Uterus (tissue), 4 donors: Measurements from ENCODE around the gene MYO19. TPM values are rescaled to one million over a fixed set of nuclear protein-coding genes. Genes with fewer than 3 reads are reported as not detected.
"Not testable (repeated sequence)": the region's sequence is repeated elsewhere in the genome, so short reads cannot be mapped to it uniquely, and the experiment has no call there.

Source experiments
- DNase-seq, 2 donors: peaks; one replicate each; pipeline ENCODE4 v3.0.0-alpha.2; 2019 to 2020
- H3K27ac ChIP-seq, 2 donors: fragments of 200-600 bp; sonication (generic); 1 replicate in 1 of 2; 2 replicates in 1 of 2; pipeline ENCODE4 v1.5.1; 2016 to 2018
- H3K27me3 ChIP-seq, 2 donors: fragments of 200-600 bp; sonication (generic); one replicate each; pipeline ENCODE4 v1.5.1; 2018 to 2019; ENCODE audit warnings: control low read depth in 1 of 2
- H3K36me3 ChIP-seq, 2 donors: fragments of 200-600 bp; sonication (generic); one replicate each; pipeline ENCODE4 v1.5.1; 2019; ENCODE audit warnings: control low read depth in 1 of 2
- H3K4me1 ChIP-seq, 2 donors: fragments of 200-600 bp; sonication (generic); one replicate each; pipeline ENCODE4 v1.5.1; 2018 to 2019; ENCODE audit warnings: control low read depth in 1 of 2
- H3K4me3 ChIP-seq, 2 donors: fragments of 200-600 bp; sonication (generic); 1 replicate in 1 of 2; 2 replicates in 1 of 2; pipeline ENCODE4 v1.5.1; 2018 to 2019; ENCODE audit warnings: mild to moderate bottlenecking in 1 of 2
- H3K9me3 ChIP-seq, 2 donors: fragments of 200-600 bp; sonication (generic); one replicate each; pipeline ENCODE4 v1.5.1; 2019; ENCODE audit warnings: control low read depth in 1 of 2
- CTCF ChIP-seq, 4 experiments: fragments of 200-600 bp in 2 of 4; fragments of 450-650 bp in 2 of 4; sonication (generic) in 2 of 4; IDR thresholded peaks; one replicate each; pipeline ENCODE4 v1.5.1; 2016 to 2019; ENCODE audit warnings: antibody characterized with exemption in 4 of 4, mild to moderate bottlenecking in 2 of 4, moderate library complexity in 1 of 4
- POLR2A ChIP-seq, 2 donors: fragments of 450-650 bp; IDR thresholded peaks; one replicate each; pipeline ENCODE4 v1.6.1; 2016; ENCODE audit warnings: antibody characterized with exemption in 2 of 2, mild to moderate bottlenecking in 1 of 2, moderate library complexity in 1 of 2
- intact Hi-C: fragments of 100-400 bp; cut with DNase I; formaldehyde crosslinking; loops from one replicate; pipeline ENCODE4 v1.15.1; 2023; ENCODE audit warnings: low total_unique reads
- total RNA-seq, 4 donors: library from RNA; depleted of rRNA in 3 of 4; stranded (reverse); fragments of >200 nt in 3 of 4; gene quantifications; one replicate each; pipeline versions ENCODE4 v1.1.0 to v1.2.4, GENCODE V29; 2014 to 2023
- donor health status: DM: yes; HTN: yes; CAD: no.

The MYO19 gene
- total RNA-seq, 4 donors from 2014 or later: 7.9 to 69.7 (median 48.5) TPM

- H3K9me3 ChIP-seq: no peaks in the 10 kb centered on the region
- no peak overlapping the region for H3K27ac ChIP-seq
- TF ChIP-seq POLR2A (IDR thresholded peaks at IDR 0.05) (no peak), CTCF (IDR thresholded peaks at IDR 0.05) (no peak)
- no peaks in the 10 kb centered on the region for H3K27me3 ChIP-seq
- no peak overlapping the region for H3K4me3 ChIP-seq
- no peak for DNase-seq
- peaks cover 0 to 9% of the 10 kb centered on the region in 2 donors for H3K4me1 ChIP-seq
- intact Hi-C loops: no loop called here
- H3K36me3 ChIP-seq: no peaks in the 10 kb centered on the region
Observed at GRCh38 chr17:36485027-36485426, 49.6 kb downstream of the MYO19 start.

GRCh38 chr17:36484021-36484420 is 50.6 kb downstream of the MYO19 start:
- intact Hi-C loops, DNase-seq, H3K27ac ChIP-seq, H3K36me3 ChIP-seq, H3K4me1 ChIP-seq, H3K9me3 ChIP-seq, H3K27me3 ChIP-seq, H3K4me3 ChIP-seq: not testable (repeated sequence)

GRCh38 chr17:36482611-36483504 is 51.8 kb downstream of the MYO19 start:
- DNase-seq: peak; percentile 76 to 85
- Histone ChIP-seq H3K27ac (no peak overlapping the region), H3K36me3 (no peaks in the 10 kb centered on the region), H3K4me1 (peaks cover 0 to 9% of the 10 kb centered on the region in 2 donors), H3K9me3 (no peaks in the 10 kb centered on the region), H3K4me3 (peak overlapping the region; percentile 15 to 38), H3K27me3 (no peaks in the 10 kb centered on the region)
- intact Hi-C loops: no loop called here
- TF ChIP-seq CTCF (IDR thresholded peaks at IDR 0.05): peak; percentile 86 to 96 (median 92)
- no peak for TF ChIP-seq POLR2A (IDR thresholded peaks at IDR 0.05)

- H3K4me1 ChIP-seq: peaks cover 0 to 9% of the 10 kb centered on the region in 2 donors
- TF ChIP-seq POLR2A (IDR thresholded peaks at IDR 0.05) (no peak), CTCF (IDR thresholded peaks at IDR 0.05) (no peak)
- H3K4me3 ChIP-seq: no peak overlapping the region
- H3K9me3 ChIP-seq: no peaks in the 10 kb centered on the region
- intact Hi-C loops: no loop called here
- H3K27ac ChIP-seq: no peak overlapping the region
- no peak for DNase-seq
- H3K36me3 ChIP-seq: no peaks in the 10 kb centered on the region
- no peaks in the 10 kb centered on the region for H3K27me3 ChIP-seq
Observed at GRCh38 chr17:36481829-36482228, 52.8 kb downstream of the MYO19 start.

- intact Hi-C loops: no loop called here
- H3K27me3 ChIP-seq: no peaks in the 10 kb centered on the region
- no peak overlapping the region for H3K27ac ChIP-seq
- no peaks in the 10 kb centered on the region for H3K9me3 ChIP-seq
- no peaks in the 10 kb centered on the region for H3K36me3 ChIP-seq
- TF ChIP-seq CTCF (IDR thresholded peaks at IDR 0.05) (no peak), POLR2A (IDR thresholded peaks at IDR 0.05) (no peak)
- no peak for DNase-seq
- no peak overlapping the region for H3K4me3 ChIP-seq
- H3K4me1 ChIP-seq: no peaks in the 10 kb centered on the region
Observed at GRCh38 chr17:36475346-36475970, 59.2 kb downstream of the MYO19 start.
